Activated gamma-delta T cell treated with anti-CD3 and anti-CD28 coated beads, Interleukin-2, amount 50 U/mL, for 16 hours (primary cell): ENCODE data around the gene GP1BA.

Experiments used
- DNase-seq: peaks from one replicate; pipeline ENCODE4 v3.0.0-alpha.2; 2020; ENCODE audit warnings: low read depth

GP1BA gene

DNA sequence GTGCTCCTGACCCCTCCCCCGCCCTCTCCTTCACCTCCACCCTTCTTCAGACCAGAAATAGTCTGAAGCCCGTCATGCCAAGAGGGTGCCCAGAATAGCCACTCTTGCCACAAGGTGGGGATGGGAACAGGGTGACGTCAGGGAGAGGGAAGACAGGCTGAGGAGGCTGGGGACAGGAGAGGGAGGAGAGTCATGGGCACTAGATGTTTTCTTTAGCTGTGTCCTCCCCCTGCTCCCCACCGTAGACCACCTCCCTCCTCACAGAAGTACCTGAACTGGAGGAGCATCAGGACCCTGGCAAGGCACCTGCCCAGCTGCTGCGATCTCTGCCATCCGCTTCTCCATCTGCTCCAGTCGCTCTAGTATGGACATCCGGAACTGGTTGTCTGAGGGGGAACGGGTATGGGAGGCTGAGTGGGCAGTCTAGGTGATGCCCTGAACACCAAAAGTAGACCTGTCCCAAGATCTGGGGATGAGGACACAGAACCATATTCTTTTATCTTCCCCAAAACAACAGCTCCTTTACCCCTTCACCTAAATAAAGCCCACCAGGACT lies 42.1 kb downstream of the GP1BA start:
- DNase-seq = no peak

DNA sequence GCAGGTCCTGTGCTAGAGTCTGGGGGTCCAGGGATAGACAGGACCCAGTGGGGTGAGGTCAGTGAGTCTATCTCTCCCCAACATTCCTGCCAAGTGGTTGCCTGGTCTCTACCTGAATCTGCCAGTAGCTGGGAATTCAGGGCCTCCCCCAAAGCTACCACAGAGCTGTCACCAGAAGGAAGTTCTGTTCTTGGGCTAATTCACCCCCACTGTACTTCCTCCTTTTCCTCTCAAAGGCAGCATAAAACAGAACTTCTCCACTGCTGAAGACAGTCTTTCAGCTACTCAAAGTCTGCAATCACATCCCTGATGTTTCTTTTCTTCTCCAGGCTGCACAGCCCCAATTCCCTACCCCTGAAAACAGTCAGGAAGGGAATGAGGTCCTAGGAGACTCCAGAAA lies 46.6 kb downstream of the GP1BA start:
- DNase-seq = no peak

DNA sequence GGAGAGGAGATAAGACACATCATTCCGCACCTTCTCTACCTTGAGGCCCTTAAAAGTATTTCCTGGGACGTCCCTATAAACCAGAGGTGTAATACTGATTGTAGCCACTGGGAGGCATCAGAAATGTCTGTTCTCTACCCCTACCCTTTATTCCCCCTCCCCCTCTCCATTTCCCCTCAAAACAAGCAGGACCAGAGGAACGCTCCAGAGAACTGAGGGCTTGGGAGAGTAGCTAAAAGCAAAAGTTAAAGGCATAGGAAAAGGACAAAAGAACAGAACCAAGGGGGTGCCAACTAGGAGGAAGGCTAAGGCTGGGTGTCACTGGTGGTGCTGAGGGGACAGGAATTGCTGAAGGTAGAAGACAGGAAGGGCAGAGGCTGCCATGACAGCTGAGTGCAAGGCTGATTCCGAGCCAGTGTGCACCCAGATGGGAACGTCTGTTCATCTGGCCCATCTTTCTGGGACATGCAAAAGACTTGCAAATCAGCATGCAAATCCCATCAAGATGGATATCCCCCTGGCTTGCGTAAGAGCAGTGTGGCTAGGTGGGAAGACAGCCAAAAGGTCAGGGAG lies 48.7 kb downstream of the GP1BA start:
- no peak for DNase-seq

DNA sequence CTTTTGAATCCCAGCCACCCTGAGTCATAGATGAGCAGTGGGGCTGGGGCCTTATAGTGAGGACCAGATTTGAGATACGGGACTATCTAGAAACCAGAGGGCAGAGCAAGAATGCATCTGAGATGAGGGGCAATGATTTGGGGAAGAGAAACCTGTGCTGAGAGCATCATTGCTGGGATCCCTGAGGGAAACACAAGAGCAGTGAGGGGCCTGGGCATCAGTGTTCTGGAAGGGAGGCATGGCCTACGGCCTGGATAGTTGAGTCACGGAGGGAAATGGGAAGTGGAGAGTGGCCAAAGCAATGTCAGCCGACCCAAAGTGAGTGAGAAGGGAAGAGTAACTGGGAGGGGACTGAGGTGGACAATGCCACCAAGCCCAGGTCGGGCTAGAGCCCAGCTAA lies 50.2 kb downstream of the GP1BA start:
- DNase-seq = no peak
